GM21737 (cell line): Measurements from ENCODE around the gene VAV3.
"Not testable (repeated sequence)": the region's sequence is repeated elsewhere in the genome, so short reads cannot be mapped to it uniquely, and the experiment has no call there.

Experiments used
- ATAC-seq: cut with Tn5 transposase; IDR thresholded peaks from one replicate; pipeline ENCODE4 v1.9.1; 2021; ENCODE audit warnings: mild to moderate bottlenecking, moderate library complexity; ENCODE audit not compliant: unreplicated experiment

VAV3 gene

DNA sequence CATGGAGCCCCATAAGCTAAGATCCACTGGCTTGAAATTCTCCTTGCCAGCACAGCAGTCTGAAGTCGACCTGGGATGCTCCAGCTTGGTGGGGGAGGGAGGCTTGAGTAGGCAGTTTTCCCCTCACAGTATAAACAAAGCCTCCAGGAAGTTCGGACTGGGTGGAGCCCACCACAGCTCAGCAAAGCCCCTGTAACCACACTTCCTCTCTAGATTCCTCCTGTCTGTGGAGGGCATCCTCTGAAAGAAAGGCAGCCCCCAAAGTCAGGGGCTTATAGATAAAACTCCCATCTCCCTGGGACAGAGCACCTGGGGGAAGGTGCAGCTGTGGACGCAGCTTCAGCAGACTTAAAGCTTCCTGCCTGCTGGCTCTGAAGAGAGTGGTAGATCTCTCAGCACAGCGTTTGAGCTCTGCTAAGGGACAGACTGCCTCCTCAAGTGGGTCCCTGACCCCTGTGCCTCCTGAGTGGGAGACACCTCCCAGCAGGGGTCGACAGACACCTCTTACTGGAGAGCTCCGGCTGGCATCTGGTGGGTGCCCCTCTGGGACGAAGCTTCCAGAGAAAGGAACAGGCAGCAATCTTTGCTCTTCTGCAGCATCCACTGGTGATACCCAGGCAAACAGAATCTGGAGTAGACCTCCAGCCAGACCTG lies 120.3 kb downstream of the VAV3 start:
- ATAC-seq, result not testable (repeated sequence)

DNA sequence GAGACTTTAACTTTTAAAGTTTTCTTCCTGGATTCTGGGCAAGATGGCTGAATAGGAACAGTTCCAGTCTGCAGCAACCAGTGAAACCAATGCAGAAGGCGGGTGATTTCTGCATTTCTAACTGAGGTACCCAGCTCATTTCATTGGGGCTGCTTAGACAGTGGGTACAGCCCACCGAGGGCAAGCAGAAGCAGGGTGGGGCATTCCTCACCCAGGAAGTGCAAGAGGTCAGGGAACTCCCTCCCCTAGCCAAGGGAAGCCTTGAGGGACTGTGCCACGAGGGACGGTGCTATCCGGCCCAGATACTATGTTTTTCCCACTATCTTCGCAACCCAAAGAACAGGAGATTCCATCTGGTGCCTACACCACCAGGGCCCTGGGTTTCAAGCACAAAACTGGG lies 121.0 kb downstream of the VAV3 start:
- no peak for ATAC-seq

DNA sequence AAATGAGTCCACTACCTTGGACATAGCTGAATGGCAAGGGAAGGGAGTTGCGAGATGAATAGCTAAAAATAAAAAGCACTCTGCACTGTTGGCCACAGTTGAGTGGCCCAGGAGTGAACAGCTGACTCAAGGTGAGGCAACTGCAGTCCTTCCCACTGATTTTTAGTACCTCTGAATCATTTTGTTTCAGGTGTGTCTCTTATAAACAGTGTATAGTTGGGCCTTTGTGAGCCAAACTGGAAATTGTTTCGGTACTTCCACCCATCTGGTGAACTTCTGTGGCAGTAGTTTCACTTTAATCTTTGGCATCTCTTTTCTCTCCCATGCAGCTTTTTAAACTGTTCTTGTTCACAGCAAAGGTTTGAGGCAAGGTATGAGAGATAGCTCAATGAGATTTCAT lies 122.7 kb downstream of the VAV3 start:
- ATAC-seq, result no peak

DNA sequence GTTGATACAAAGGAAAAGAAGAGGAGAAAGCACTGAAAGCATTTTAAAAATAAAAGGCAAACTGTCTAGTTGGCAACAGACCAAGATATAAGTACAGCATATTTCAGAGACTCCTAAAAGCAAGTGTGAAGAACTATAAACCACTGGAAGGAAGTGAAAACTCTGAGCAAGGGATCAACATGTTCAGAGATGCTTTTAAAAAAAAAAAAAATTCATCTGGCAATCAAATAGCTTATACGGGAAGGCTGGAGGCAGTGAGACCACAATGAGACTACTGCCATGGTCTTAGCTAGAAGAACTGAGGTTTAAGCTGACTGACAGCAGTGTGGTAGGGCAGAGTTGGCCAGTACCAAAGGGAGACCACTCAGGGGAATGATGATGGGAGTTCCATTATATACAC lies 124.3 kb downstream of the VAV3 start:
- ATAC-seq, result no peak

DNA sequence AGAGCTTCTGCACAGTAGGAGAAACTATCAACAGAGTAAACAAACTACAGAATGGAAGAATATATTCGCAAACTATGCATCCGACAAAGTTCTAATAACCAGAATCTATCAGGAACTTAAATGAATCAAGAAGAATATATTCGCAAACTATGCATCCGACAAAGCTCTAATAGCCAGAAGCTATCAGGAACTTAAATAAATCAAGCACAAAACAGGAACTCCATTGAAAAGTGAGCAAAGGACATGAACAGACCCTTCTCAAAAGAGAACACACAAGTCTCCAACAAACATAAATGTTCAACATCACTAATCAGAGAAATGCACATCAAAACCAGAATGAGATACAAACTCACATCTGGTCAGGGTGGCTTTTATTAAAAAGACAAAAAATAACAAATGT lies 126.9 kb downstream of the VAV3 start:
- ATAC-seq, result no peak

DNA sequence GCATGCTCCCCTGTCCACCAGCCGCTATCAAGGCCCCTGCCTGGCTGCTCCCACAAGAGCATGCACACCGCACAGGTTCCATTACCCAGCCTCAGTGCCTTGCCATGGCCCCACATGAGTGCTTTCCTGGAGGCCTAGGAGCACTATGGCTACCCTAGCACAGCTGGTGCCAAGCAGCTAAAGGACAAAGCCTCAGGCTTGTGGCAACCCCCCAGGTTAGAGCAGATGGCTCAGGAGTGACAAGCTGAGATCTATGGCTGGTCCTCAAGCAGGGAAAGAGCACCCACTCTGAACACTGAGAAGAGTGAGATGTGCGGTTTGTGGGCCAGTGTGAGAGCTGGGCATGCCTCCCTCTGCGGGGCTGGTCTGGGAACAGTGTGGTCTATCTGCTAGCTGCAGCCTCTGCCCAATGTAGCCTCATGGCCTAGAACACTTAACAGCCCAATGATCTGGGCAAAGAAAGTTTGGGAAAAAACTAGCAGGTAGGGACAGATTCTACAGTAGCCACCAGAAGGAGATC lies 129.8 kb downstream of the VAV3 start:
- no peak for ATAC-seq

DNA sequence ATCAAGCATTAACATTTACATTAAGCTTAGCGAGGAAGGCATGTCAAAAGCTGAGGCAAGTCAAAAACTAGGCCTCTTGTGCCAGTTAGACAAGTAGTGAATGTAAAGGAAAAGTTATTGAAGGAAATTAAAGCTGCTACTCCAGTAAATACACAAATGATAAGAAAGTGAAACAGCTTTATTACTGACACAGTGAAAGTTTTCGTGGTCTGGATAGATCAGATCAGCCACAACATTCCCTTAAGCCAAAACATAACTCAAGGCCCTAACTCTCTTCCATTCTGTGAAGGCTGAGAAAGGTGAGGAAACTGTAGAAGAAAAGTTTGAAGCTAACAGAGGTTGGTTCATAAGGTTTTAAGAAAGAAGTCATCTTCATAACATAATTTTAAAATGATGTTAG lies 131.9 kb downstream of the VAV3 start:
- ATAC-seq, result no peak

DNA sequence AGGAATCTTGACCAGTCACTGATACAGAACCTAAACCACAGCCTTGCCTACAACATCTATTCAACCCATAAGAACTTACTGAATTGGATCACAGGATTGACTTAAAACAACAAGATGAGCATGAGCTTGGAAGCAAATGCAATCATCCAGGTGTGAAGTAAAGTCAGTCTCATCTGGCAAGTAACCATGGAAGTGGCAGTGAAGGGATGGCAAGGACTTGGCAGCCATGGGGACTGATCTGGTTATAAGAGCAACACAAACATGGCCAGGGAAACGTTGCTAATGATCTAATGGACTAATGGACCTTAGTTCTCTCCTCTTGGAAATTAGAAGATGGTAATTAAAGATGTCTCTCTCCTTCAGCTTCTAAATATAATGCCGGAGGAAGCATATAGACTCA lies 133.1 kb downstream of the VAV3 start:
- ATAC-seq, result no peak

DNA sequence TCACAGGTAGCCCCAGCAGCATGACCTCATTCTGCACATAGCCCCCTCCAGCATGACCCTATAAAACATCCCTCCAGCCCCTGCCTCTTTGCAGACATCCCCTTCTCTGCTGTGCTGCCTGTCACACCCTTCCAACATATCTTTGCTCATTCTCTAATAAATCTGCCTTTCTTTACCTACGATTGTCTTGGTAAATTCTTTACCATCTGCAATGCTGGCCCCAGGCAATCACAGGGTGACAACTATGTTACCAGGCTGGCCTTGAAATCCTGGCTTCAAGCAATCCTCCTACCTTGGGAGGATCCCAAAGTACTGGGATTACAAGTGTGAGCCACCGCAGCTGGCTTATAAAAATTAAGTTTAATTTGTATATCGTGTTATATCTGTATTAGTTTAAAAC lies 134.5 kb downstream of the VAV3 start:
- no peak for ATAC-seq

DNA sequence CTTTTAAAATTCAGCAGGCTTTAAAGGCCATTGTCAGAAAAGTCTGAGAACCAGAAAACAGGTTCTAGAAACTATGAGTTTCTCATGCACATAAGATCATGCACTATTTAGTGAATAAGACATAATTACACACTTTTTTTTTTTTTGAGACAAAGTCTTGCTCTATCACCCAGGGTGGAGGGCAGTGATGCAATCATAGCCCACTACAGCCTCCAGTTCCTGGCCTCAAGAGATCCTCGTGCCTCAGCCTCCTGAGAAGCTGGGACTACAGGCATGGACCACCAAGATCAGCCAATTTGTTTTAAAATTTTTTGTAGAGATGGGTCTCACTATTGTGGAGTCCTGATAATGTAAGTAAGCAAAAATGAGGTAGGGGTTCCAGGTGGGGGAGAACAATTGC lies 134.9 kb downstream of the VAV3 start:
- ATAC-seq, result no peak

DNA sequence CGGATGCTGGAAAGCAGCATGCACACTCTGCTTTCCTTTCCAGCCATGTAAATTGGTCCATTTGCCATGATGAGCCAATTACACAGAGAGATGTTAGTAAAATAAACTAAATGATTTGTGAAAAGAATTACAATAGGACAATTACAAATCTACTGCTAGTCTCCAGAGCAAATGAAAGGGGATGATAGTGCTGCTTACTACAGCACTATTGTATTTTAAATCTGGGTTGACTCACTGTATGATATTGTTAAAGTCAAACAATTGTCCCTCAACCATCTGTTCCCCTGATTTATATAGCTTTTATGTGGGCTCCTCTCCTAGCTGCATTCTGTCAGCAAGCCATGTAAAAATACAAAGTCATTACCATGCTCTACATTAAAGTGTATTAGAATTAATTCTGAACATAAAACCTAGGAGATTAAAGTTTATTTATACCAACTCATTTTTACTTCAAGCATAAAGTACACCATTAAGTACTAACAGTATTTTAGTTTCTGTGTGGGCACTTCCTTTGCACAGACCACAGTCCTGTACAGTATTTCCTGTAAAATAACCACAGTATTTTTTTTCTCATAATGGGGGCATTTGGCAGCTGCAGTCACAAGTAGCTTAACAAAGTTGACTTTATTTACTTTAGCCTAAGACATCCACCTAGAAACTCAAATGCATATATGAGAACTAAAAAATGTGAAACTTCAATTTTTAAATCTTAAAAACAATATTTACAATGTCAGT lies 135.8 kb downstream of the VAV3 start:
- ATAC-seq, result no peak

DNA sequence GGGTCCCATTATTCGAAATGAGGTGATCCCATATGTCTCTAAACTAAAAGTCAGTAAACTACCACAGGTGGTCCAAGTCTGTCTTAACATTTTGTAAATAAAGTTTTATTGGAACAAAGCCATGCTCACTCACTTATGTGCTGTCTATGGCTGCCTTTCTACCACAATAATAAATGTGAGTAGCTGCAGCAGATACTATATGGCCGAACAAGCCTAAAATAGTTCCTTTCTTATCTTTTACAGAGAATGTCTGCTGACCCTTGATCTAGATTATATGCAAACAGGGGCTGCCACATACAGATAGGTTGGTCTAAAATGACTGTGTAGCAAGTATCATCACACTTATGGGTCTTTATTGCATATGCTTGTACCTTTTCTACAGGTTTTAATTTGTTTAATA lies 140.0 kb downstream of the VAV3 start:
- ATAC-seq, result no peak

DNA sequence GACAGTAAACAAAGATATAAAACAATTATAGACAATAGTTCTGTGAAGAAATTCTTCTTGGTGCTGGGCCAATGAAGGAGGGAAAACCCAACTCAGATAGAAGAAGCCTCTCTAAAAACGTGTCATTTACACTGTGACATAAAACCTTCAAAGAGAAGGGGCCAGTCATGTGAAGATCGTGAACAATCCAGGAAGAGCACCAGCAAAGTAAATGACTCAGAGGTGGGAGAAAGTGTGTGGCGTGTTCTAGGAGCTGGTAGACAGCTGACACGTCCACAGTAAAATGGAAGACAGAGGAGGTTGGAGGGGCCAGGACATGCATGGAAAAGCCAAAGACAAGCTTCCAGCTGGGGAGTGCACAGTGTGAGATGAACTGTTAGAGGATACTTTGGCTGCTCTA lies 143.6 kb downstream of the VAV3 start:
- no peak for ATAC-seq

DNA sequence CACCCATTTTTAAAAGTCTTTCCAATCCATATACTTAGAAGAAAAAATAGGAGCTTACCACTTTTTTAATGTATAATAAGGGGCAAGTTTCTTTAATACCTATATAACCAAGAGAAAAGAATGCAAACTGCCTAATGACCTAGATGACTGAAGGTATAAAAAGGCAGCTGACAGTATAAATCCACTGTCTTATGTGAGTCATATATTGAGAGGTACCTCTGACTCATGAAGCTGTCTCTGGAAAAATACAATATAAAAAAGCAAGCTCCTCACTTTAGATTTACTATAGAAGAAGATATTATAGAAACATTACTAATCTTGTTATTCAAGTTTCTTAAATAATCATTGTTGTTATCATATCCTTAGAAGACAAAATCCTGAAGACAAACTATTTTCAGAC lies 144.2 kb downstream of the VAV3 start:
- ATAC-seq, result no peak

DNA sequence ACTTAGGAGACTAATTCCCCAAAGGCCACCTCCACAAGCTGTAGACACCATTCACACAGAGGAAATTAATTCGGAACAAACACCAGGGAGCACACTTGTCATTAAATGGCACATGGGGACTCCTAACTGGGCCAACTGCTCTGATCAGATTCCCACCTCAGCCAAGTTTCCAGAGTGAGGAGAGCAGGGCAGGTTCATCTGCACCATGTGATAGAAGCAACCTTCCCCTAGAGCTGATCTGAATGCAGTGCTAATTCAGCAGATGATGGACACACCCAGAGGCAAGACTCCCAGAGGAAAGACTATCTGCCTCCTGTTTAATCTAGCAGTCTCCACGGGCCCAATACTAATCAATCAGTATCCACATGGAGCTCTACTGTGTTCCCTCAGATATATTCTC lies 147.0 kb downstream of the VAV3 start:
- ATAC-seq, result no peak

DNA sequence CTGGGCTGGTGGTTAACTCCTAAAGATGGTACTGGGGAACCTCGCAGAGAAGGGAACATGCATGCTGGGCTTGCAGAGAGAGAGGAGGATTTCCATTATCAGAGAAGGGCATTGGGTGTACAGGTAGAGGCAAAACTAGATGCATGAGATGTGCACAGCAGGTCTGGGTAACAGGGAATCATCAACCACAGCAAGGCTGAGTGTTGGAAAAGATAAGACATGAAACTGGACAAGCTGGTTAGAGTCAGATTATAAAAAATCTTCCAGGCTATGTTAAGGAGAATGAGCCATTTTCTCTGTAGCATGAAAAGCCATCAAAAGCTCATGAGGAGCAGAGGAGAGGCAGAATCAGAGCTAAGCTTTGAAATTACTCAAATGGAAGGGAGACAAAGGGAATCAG lies 147.8 kb downstream of the VAV3 start:
- ATAC-seq, result no peak

DNA sequence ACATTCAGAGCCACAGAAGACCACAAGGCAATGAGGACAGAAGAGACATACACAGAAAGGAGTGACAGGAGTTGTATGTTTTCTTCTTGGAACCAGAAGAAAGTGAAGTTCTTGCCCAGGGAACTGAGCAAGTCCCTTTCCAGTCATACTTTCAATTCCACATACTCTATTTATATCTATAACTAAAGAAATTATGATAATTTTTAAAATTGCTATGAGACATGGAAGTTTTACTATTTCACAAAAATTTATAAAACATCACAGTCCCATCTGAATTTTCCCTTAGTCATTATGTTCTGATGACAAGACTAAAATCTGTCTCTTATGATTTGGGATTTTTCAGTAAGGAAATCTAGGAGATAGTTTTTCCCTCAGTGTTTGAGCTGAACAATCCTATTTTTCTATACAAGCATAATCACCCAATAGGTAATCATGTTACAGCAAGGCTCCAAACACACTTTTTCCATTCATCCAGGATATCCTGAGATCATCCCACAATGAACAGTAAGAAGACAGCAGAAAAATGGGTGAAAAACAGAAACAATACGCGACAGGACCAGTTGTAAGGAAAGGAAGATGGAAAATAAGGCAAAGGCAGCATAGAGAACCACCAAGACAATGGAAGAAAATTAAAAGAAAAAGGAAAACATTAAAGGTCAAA lies 154.6 kb downstream of the VAV3 start:
- no peak for ATAC-seq

DNA sequence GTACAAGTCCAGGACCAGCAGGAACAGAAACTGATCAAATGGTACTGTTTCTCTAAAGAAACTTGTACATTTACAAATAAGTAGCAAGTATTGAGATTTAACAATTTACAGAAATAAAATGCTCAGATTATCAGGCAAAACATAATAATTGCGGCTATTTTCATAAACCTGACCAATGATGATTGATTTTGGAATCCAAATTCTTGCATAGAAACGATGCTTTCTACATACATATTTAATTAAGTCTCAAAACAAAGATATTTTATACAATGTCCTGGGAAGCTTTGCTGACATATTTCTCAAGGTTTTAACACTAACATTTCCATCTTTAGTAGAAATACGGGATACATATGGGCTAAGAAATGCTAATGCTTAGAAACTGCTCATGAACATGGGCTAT lies 157.1 kb downstream of the VAV3 start:
- ATAC-seq, result no peak

DNA sequence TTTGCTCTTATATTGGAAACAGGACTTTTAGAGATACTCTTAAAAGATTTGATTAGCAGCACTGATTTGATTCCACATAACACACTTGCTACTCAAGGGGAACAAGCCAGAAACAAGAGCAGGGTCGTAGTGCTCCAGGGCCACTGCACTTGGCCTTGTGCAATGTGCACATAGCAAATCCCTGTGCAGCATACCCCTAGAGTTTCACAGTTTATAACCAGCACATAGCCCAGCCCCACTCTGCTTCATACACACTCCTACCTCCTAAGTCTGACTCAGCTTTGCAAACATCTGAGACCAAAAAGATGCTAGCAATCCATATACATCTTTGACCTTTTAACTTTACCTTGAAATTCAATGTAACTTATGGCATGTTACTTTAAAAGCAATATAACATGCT lies 157.6 kb downstream of the VAV3 start:
- no peak for ATAC-seq

DNA sequence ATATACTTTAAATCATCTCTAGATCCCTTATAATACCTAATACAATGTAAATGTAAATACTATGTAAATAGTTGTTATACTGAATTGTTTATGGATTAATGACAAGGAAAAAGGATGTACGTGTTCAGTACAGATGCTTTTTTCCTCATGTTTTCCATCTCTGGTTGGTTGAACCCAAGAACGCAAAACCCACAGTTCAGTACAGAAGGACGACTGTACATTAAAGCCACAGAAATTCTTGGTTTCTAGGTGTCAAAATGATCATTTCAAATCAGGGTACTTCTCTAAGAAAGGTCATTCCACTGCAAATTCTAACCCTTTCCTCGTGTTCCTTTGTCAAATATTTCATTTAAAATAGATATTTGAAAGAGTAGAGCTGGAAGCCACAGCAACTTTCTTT lies 158.1 kb downstream of the VAV3 start:
- ATAC-seq, result no peak

DNA sequence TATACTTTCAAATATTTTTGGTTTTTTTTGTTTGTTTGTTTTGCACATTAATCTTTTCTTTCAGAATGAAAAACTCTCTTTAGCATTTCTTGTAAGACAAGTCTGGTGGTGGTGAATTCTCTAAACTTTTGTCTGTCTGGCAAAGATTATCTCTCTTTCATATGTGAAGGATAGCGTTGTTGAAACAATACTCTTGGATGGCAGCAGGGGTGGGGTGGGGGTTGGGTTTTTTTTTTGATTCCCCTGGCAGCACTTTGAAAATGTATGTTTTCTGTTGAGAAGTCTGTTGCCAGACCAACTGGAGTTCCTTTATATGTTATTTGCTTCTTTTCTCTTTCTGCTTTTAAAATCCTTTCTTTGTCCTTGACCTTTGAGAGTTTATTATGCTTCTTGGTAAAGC lies 160.2 kb downstream of the VAV3 start:
- no peak for ATAC-seq

DNA sequence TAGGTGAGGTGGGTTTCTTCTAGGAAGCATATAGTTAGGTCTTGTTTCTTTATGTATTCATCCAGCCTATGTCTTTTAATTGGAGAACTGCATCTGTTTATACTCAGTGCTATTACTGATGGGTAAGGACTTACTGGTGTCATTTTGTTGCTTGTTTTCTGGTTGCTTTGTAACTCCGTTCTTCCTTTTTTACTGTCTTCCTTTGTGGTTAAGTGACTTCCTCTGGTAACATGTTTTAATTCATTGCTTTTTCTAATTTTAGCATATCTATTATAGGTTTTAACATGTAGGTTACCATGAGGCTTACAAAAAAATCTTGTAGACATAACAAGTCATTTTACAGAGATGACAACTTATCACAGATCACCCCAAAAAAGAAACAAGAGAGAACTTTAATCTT lies 160.8 kb downstream of the VAV3 start:
- no peak for ATAC-seq
